Measurements from ENCODE around the gene MFAP4. TPM values are rescaled to one million over a fixed set of nuclear protein-coding genes. Genes with fewer than 3 reads are reported as not detected.

MFAP4 gene
- total and polyA plus RNA-seq, 2 experiments from 2014 or later = 360 to 739 TPM

GRCh38 chr17:19342611-19343255, 44.3 kb downstream of the MFAP4 start:
- no peak overlapping the region for H3K4me2 ChIP-seq
- no peaks in the 10 kb centered on the region for H3K79me2 ChIP-seq
- peak overlapping the region; percentile 57 for H3K27ac ChIP-seq
- no peaks in the 10 kb centered on the region for H4K20me1 ChIP-seq (ENCODE audit: insufficient read depth, poor library complexity, severe bottlenecking)
- no peaks in the 10 kb centered on the region for H3K9me3 ChIP-seq (ENCODE audit: low read depth)
- 95% methylated on average over 7 of the region's 7 CpGs for WGBS (ENCODE audit: low lambda C conversion rate, missing lambda C conversion rate)
- H3K4me3 ChIP-seq = no peak overlapping the region
- no peak for TF ChIP-seq EZH2 (IDR thresholded peaks at IDR 0.05; ENCODE audit: borderline replicate concordance)
- TF ChIP-seq CTCF (IDR thresholded peaks at IDR 0.05; ENCODE audit: poor library complexity) = no peak
- TF ChIP-seq EZH2phosphoT487 (IDR thresholded peaks at IDR 0.05; ENCODE audit: low read depth, severe bottlenecking, unreplicated experiment) = no peak
- peak; percentile 2 for DNase-seq (ENCODE audit: low spot score)
- no peak overlapping the region for H2AFZ ChIP-seq
- H3K27me3 ChIP-seq = no peaks in the 10 kb centered on the region
- H3K4me1 ChIP-seq (ENCODE audit: insufficient read depth) = peaks cover 53% of the 10 kb centered on the region
- no peaks in the 10 kb centered on the region for H3K9me2 ChIP-seq (replicated peaks; ENCODE audit: insufficient read depth)
- H3K36me3 ChIP-seq (replicated peaks; ENCODE audit: insufficient read depth, low read depth) = no peaks in the 10 kb centered on the region

GRCh38 chr17:19341641-19342610, 45.1 kb downstream of the MFAP4 start:
- DNase-seq (ENCODE audit: low spot score) = no peak
- Histone ChIP-seq H3K9me3 (ENCODE audit: low read depth) (no peaks in the 10 kb centered on the region), H4K20me1 (ENCODE audit: insufficient read depth, poor library complexity, severe bottlenecking) (no peaks in the 10 kb centered on the region), H3K4me2 (no peak overlapping the region), H3K36me3 (replicated peaks; ENCODE audit: insufficient read depth, low read depth) (no peaks in the 10 kb centered on the region), H3K4me1 (ENCODE audit: insufficient read depth) (peaks cover 51% of the 10 kb centered on the region), H3K27ac (peak overlapping the region; percentile 68), H3K4me3 (no peak overlapping the region), H3K9me2 (replicated peaks; ENCODE audit: insufficient read depth) (no peaks in the 10 kb centered on the region), H3K27me3 (no peaks in the 10 kb centered on the region), H3K79me2 (no peaks in the 10 kb centered on the region), H2AFZ (no peak overlapping the region)
- WGBS (ENCODE audit: low lambda C conversion rate, missing lambda C conversion rate) = 67% methylated on average over 20 of the region's 20 CpGs
- TF ChIP-seq CTCF (IDR thresholded peaks at IDR 0.05; ENCODE audit: poor library complexity) (no peak), EZH2phosphoT487 (IDR thresholded peaks at IDR 0.05; ENCODE audit: low read depth, severe bottlenecking, unreplicated experiment) (no peak), EZH2 (IDR thresholded peaks at IDR 0.05; ENCODE audit: borderline replicate concordance) (no peak)

- peak overlapping the region; percentile 68 for H3K27ac ChIP-seq
- no peaks in the 10 kb centered on the region for H3K36me3 ChIP-seq (replicated peaks; ENCODE audit: insufficient read depth, low read depth)
- H3K9me2 ChIP-seq (replicated peaks; ENCODE audit: insufficient read depth) = no peaks in the 10 kb centered on the region
- H3K9me3 ChIP-seq (ENCODE audit: low read depth) = no peaks in the 10 kb centered on the region
- peaks cover 46% of the 10 kb centered on the region for H3K4me1 ChIP-seq (ENCODE audit: insufficient read depth)
- H3K4me3 ChIP-seq = no peak overlapping the region
- H3K4me2 ChIP-seq = no peak overlapping the region
- no peaks in the 10 kb centered on the region for H4K20me1 ChIP-seq (ENCODE audit: insufficient read depth, poor library complexity, severe bottlenecking)
- no peak overlapping the region for H2AFZ ChIP-seq
- no peaks in the 10 kb centered on the region for H3K79me2 ChIP-seq
- DNase-seq (ENCODE audit: low spot score) = no peak
- no peaks in the 10 kb centered on the region for H3K27me3 ChIP-seq
- 69% methylated on average over 7 of the region's 7 CpGs for WGBS (ENCODE audit: low lambda C conversion rate, missing lambda C conversion rate)
- no peak for TF ChIP-seq EZH2phosphoT487 (IDR thresholded peaks at IDR 0.05; ENCODE audit: low read depth, severe bottlenecking, unreplicated experiment)
These were observed 45.8 kb downstream of the MFAP4 start for GRCh38 chr17:19341211-19341631.

- Histone ChIP-seq H3K4me2 (no peak overlapping the region), H3K9me2 (replicated peaks; ENCODE audit: insufficient read depth) (no peaks in the 10 kb centered on the region), H4K20me1 (ENCODE audit: insufficient read depth, poor library complexity, severe bottlenecking) (no peaks in the 10 kb centered on the region), H3K36me3 (replicated peaks; ENCODE audit: insufficient read depth, low read depth) (no peaks in the 10 kb centered on the region), H3K27me3 (no peaks in the 10 kb centered on the region), H3K4me1 (ENCODE audit: insufficient read depth) (peaks cover 32% of the 10 kb centered on the region), H3K9me3 (ENCODE audit: low read depth) (no peaks in the 10 kb centered on the region), H3K4me3 (no peak overlapping the region), H3K79me2 (no peaks in the 10 kb centered on the region), H2AFZ (no peak overlapping the region), H3K27ac (peak overlapping the region; percentile 82)
- WGBS (ENCODE audit: low lambda C conversion rate, missing lambda C conversion rate) = 74% methylated on average over 2 of the region's 2 CpGs
- no peak for TF ChIP-seq CTCF (IDR thresholded peaks at IDR 0.05; ENCODE audit: poor library complexity)
- no peak for TF ChIP-seq EZH2phosphoT487 (IDR thresholded peaks at IDR 0.05; ENCODE audit: low read depth, severe bottlenecking, unreplicated experiment)
- TF ChIP-seq EZH2 (IDR thresholded peaks at IDR 0.05; ENCODE audit: borderline replicate concordance) = no peak
- no peak for DNase-seq (ENCODE audit: low spot score)
These were observed 47.6 kb downstream of the MFAP4 start for GRCh38 chr17:19339341-19339815.
